A549 (cell line): Measurements from ENCODE around the gene RBM15.

Experiments used
- CBX8 ChIP-seq: fragments of 200-600 bp; sonication (generic); IDR thresholded peaks from 2 replicates; pipeline ENCODE4 v1.6.1; 2016
- POLR2A ChIP-seq: IDR thresholded peaks from 2 replicates; pipeline ENCODE4 v1.6.1; 2012; ENCODE audit warnings: mild to moderate bottlenecking, low read length
- USF2 ChIP-seq: fragments of 450-650 bp; IDR thresholded peaks from 2 replicates; pipeline ENCODE4 v1.6.1; 2014; ENCODE audit warnings: antibody characterized with exemption

- TF ChIP-seq POLR2A (no peak), CBX8 (no peak), USF2 (no peak)
These were observed 2.7 kb downstream of the RBM15 start for GRCh38 chr1:110341872-110342331.
